ENCODE results near the gene ALDH1A2. TPM values are rescaled to one million over a fixed set of nuclear protein-coding genes. Genes with fewer than 3 reads are reported as not detected.

The ALDH1A2 gene
- total RNA-seq, 1 experiment from 2014 or later, result 4.0 TPM

- Histone ChIP-seq H2AFZ (no peak overlapping the region), H3K27me3 (ENCODE audit: insufficient read depth, low read depth) (no peaks in the 10 kb centered on the region), H3F3A (ENCODE audit: insufficient read depth, low read depth) (no peaks in the 10 kb centered on the region), H3K4me3 (no peak overlapping the region), H3K27ac (no peak overlapping the region), H4K20me1 (ENCODE audit: insufficient read depth) (no peaks in the 10 kb centered on the region), H3K9me2 (ENCODE audit: insufficient read depth) (no peaks in the 10 kb centered on the region), H3K4me2 (no peak overlapping the region), H3K36me3 (ENCODE audit: low read depth) (no peaks in the 10 kb centered on the region), H3K79me2 (ENCODE audit: low read depth) (no peaks in the 10 kb centered on the region), H3K4me1 (replicated peaks; ENCODE audit: insufficient read depth) (no peaks in the 10 kb centered on the region), H3K9me3 (ENCODE audit: insufficient read depth, low read depth) (no peaks in the 10 kb centered on the region)
- intact Hi-C loops (cut with micrococcal nuclease; ENCODE audit: unreplicated experiment), result no loop called here
- TF ChIP-seq CTCF (conservative IDR thresholded peaks at IDR 0.05) (no peak), EZH2 (IDR thresholded peaks at IDR 0.05; ENCODE audit: low read depth) (no peak)
- ChIA-PET POLR2A (ENCODE audit: unreplicated experiment) (no interaction called here), CTCF (no interaction called here)
- no TSS peak for BruUV-seq (replicated peaks)
- no peak for DNase-seq
Measured at GRCh38 chr15:57910672-57911071, 154.8 kb downstream of the ALDH1A2 start.

GRCh38 chr15:57909388-57909787 lies 156.1 kb downstream of the ALDH1A2 start:
- no peaks in the 10 kb centered on the region for H3K79me2 ChIP-seq (ENCODE audit: low read depth)
- no peak overlapping the region for H3K27ac ChIP-seq
- no peaks in the 10 kb centered on the region for H3F3A ChIP-seq (ENCODE audit: insufficient read depth, low read depth)
- H4K20me1 ChIP-seq (ENCODE audit: insufficient read depth), result no peaks in the 10 kb centered on the region
- H3K4me3 ChIP-seq, result no peak overlapping the region
- H3K36me3 ChIP-seq (ENCODE audit: low read depth), result no peaks in the 10 kb centered on the region
- CTCF ChIA-PET, result no interaction called here
- no peaks in the 10 kb centered on the region for H3K9me2 ChIP-seq (ENCODE audit: insufficient read depth)
- no TSS peak for BruUV-seq (replicated peaks)
- POLR2A ChIA-PET (ENCODE audit: unreplicated experiment), result no interaction called here
- no peaks in the 10 kb centered on the region for H3K4me1 ChIP-seq (replicated peaks; ENCODE audit: insufficient read depth)
- TF ChIP-seq EZH2 (IDR thresholded peaks at IDR 0.05; ENCODE audit: low read depth) (no peak), CTCF (conservative IDR thresholded peaks at IDR 0.05) (no peak)
- no peaks in the 10 kb centered on the region for H3K9me3 ChIP-seq (ENCODE audit: insufficient read depth, low read depth)
- no peaks in the 10 kb centered on the region for H3K27me3 ChIP-seq (ENCODE audit: insufficient read depth, low read depth)
- no peak for DNase-seq
- intact Hi-C loops (cut with micrococcal nuclease; ENCODE audit: unreplicated experiment), result no loop called here
- no peak overlapping the region for H3K4me2 ChIP-seq
- no peak overlapping the region for H2AFZ ChIP-seq

GRCh38 chr15:57903626-57904025 lies 161.9 kb downstream of the ALDH1A2 start:
- Histone ChIP-seq H2AFZ (no peak overlapping the region), H3K27me3 (ENCODE audit: insufficient read depth, low read depth) (0 out of 2 replicates have a peak, but pooled peaks cover 6% of the 10 kb centered on the region), H3K27ac (no peak overlapping the region), H3K9me2 (ENCODE audit: insufficient read depth) (no peaks in the 10 kb centered on the region), H4K20me1 (ENCODE audit: insufficient read depth) (no peaks in the 10 kb centered on the region), H3K79me2 (ENCODE audit: low read depth) (no peaks in the 10 kb centered on the region), H3F3A (ENCODE audit: insufficient read depth, low read depth) (no peaks in the 10 kb centered on the region), H3K9me3 (ENCODE audit: insufficient read depth, low read depth) (no peaks in the 10 kb centered on the region), H3K4me2 (no peak overlapping the region), H3K4me1 (replicated peaks; ENCODE audit: insufficient read depth) (no peaks in the 10 kb centered on the region), H3K4me3 (no peak overlapping the region), H3K36me3 (ENCODE audit: low read depth) (no peaks in the 10 kb centered on the region)
- intact Hi-C loops (cut with micrococcal nuclease; ENCODE audit: unreplicated experiment), result no loop called here
- POLR2A ChIA-PET (ENCODE audit: unreplicated experiment), result no interaction called here
- BruUV-seq (replicated peaks), result no TSS peak
- no peak for TF ChIP-seq CTCF (conservative IDR thresholded peaks at IDR 0.05)
- TF ChIP-seq EZH2 (IDR thresholded peaks at IDR 0.05; ENCODE audit: low read depth), result no peak
- CTCF ChIA-PET, result no interaction called here
- no peak for DNase-seq

Other genes with a start within 250 kb of the ALDH1A2 start
- gene AQP9, start 72.7 kb upstream of the ALDH1A2 start, total RNA-seq (2021), result not detected in 2 replicates